Hepatocyte (in vitro differentiated cells): ENCODE data around the gene TAX1BP3. TPM values are rescaled to one million over a fixed set of nuclear protein-coding genes. Genes with fewer than 3 reads are reported as not detected.

Experiments
- DNase-seq: peaks from one replicate; pipeline ENCODE4 v3.0.0-alpha.2; 2016; ENCODE audit warnings: low spot score
- H2AFZ ChIP-seq: fragments of 200-600 bp; sonication (generic); 2 replicates; pipeline ENCODE4 v1.6.0; 2016; ENCODE audit warnings: antibody characterized with exemption, mild to moderate bottlenecking
- H3K27ac ChIP-seq: fragments of 200-600 bp; sonication (generic); 2 replicates; pipeline ENCODE4 v1.5.1; 2016; ENCODE audit warnings: mild to moderate bottlenecking
- H3K27me3 ChIP-seq: fragments of 200-600 bp; sonication (generic); 2 replicates; pipeline ENCODE4 v1.6.1; 2016
- H3K36me3 ChIP-seq: fragments of 200-600 bp; sonication (generic); replicated peaks from 2 replicates; pipeline ENCODE4 v1.5.1; 2016; ENCODE audit warnings: low read depth; ENCODE audit not compliant: insufficient read depth
- H3K4me1 ChIP-seq: fragments of 200-600 bp; sonication (generic); 2 replicates; pipeline ENCODE4 v1.5.1; 2016; ENCODE audit warnings: mild to moderate bottlenecking, moderate library complexity; ENCODE audit not compliant: insufficient read depth
- H3K4me2 ChIP-seq: fragments of 200-600 bp; sonication (generic); 2 replicates; pipeline ENCODE4 v1.6.0; 2016
- H3K4me3 ChIP-seq: fragments of 200-600 bp; sonication (generic); 2 replicates; pipeline ENCODE4 v1.5.1; 2016; ENCODE audit warnings: mild to moderate bottlenecking
- H3K79me2 ChIP-seq: fragments of 200-600 bp; sonication (generic); 2 replicates; pipeline ENCODE4 v1.6.0; 2017; ENCODE audit warnings: mild to moderate bottlenecking
- H3K9me2 ChIP-seq: fragments of 200-600 bp; sonication (generic); replicated peaks from 2 replicates; pipeline ENCODE4 v1.6.0; 2017; ENCODE audit warnings: mild to moderate bottlenecking; ENCODE audit not compliant: insufficient read depth
- H3K9me3 ChIP-seq: fragments of 200-600 bp; sonication (generic); 2 replicates; pipeline ENCODE4 v1.5.1; 2016; ENCODE audit warnings: low read depth, mild to moderate bottlenecking
- H4K20me1 ChIP-seq: fragments of 200-600 bp; sonication (generic); 2 replicates; pipeline ENCODE4 v1.6.0; 2016; ENCODE audit warnings: mild to moderate bottlenecking; ENCODE audit not compliant: insufficient read depth, poor library complexity, severe bottlenecking
- CTCF ChIP-seq: fragments of 200-600 bp; sonication (generic); IDR thresholded peaks from 2 replicates; pipeline ENCODE4 v1.5.1; 2016; ENCODE audit warnings: antibody characterized with exemption, mild to moderate bottlenecking; ENCODE audit not compliant: poor library complexity
- EZH2 ChIP-seq: fragments of 200-600 bp; sonication (generic); IDR thresholded peaks from 2 replicates; pipeline ENCODE4 v1.6.1; 2016; ENCODE audit warnings: antibody characterized with exemption, mild to moderate bottlenecking, borderline replicate concordance
- EZH2phosphoT487 ChIP-seq: fragments of 200-600 bp; sonication (generic); IDR thresholded peaks from one replicate; pipeline ENCODE4 v1.6.1; 2018; ENCODE audit warnings: antibody characterized with exemption, mild to moderate bottlenecking, low read depth, moderate library complexity; ENCODE audit not compliant: unreplicated experiment, severe bottlenecking
- WGBS: methylation state at CpG from one replicate; pipeline ENCODE4 v1.1.6; 2016; ENCODE audit warnings: low lambda C conversion rate; ENCODE audit errors: missing lambda C conversion rate; 5-methylcytosine and 5-hydroxymethylcytosine counted together
- polyA plus RNA-seq: library from polyadenylated mRNA; unstranded; fragments of >200 nt; fragmentation: Nextera tagmentation; extraction: Ambion mirVana; gene quantifications from 2 replicates; pipeline ENCODE4 v1.2.1, GENCODE V29; 2016
- total RNA-seq: library from RNA; depleted of rRNA; stranded (reverse); fragments of >200 nt; gene quantifications from 2 replicates; pipeline ENCODE4 v1.2.3, GENCODE V29; 2014

The TAX1BP3 gene
- total and polyA plus RNA-seq, 2 experiments from 2014 or later: 218 to 357 TPM

DNA sequence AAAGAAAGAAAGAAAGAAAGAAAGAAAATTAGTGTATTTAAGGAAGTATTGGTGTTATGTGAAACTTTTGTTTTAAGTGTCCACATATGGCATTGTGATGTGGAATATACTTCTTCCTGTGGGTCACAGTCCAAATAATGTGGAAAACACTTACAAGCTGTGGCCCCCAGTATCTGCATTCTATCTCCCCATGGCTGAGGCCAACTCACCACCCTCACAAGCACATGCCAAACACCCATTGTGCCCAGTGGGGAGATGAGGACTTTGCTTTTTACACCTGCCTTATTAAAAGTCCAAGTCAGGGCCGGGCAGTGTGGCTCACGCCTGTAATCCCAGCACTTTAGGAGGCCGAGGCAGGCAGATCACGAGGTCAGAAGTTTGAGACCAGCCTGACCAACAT, 31.6 kb upstream of the TAX1BP3 start:
- WGBS: 86% methylated on average over 4 of the region's 4 CpGs

DNA sequence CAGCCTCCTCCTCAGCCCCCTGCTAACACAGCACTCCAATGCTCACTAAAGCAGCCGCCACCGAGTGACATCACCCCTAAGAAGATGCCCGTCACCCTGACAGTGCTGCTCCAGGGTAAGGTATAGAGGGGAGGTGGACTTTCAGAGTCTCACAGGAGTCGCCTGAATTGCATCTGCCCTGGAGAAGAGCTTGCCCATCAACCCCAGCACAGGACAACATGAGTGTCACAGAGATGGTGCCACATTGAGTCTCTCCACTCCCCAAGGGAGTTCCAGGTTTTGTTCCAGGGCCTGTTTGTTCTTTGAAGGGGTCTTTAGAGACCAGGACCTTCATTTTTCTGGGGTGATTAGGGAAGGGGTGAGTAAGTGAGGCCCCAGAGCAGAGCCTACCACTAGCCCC, 29.8 kb upstream of the TAX1BP3 start:
- Histone ChIP-seq H3K27me3 (peaks cover 50% of the 10 kb centered on the region), H2AFZ (no peak overlapping the region), H3K79me2 (no peaks in the 10 kb centered on the region), H3K4me1 (peaks cover 5% of the 10 kb centered on the region), H3K9me2 (no peaks in the 10 kb centered on the region), H3K4me3 (no peak overlapping the region), H3K36me3 (no peaks in the 10 kb centered on the region), H3K27ac (no peak overlapping the region), H3K4me2 (no peak overlapping the region), H4K20me1 (no peaks in the 10 kb centered on the region), H3K9me3 (no peaks in the 10 kb centered on the region)
- no peak for TF ChIP-seq EZH2phosphoT487
- no peak for TF ChIP-seq EZH2
- no peak for TF ChIP-seq CTCF
- no peak for DNase-seq
- 91% methylated on average over 4 of the region's 4 CpGs for WGBS

More for the DNA sequence above, 31.6 kb upstream of the TAX1BP3 start:
- Histone ChIP-seq H3K4me1 (peaks cover 5% of the 10 kb centered on the region), H3K27me3 (peaks cover 34% of the 10 kb centered on the region), H3K4me2 (no peak overlapping the region), H3K9me3 (no peaks in the 10 kb centered on the region), H3K27ac (no peak overlapping the region), H4K20me1 (no peaks in the 10 kb centered on the region), H3K79me2 (no peaks in the 10 kb centered on the region), H3K4me3 (no peak overlapping the region), H3K9me2 (no peaks in the 10 kb centered on the region), H3K36me3 (no peaks in the 10 kb centered on the region), H2AFZ (no peak overlapping the region)
- TF ChIP-seq EZH2phosphoT487 (no peak), CTCF (no peak), EZH2 (no peak)
- no peak for DNase-seq

GRCh38 chr17:3697103-3697476, 28.7 kb upstream of the TAX1BP3 start:
- Histone ChIP-seq H3K27me3 (peaks cover 52% of the 10 kb centered on the region), H3K9me3 (no peaks in the 10 kb centered on the region), H3K4me3 (no peak overlapping the region), H3K9me2 (no peaks in the 10 kb centered on the region), H3K27ac (no peak overlapping the region), H4K20me1 (no peaks in the 10 kb centered on the region), H3K36me3 (no peaks in the 10 kb centered on the region), H3K4me2 (no peak overlapping the region), H3K79me2 (no peaks in the 10 kb centered on the region), H2AFZ (no peak overlapping the region), H3K4me1 (peaks cover 5% of the 10 kb centered on the region)
- 81% methylated on average over 11 of the region's 12 CpGs for WGBS
- DNase-seq: no peak
- TF ChIP-seq CTCF (no peak), EZH2phosphoT487 (no peak), EZH2 (no peak)
